PFSK-1 (cell line): ENCODE measurements around the gene ZNF485.

ENCODE experiments used
- FOXP2 ChIP-seq: optimal IDR thresholded peaks from 2 replicates; pipeline ENCODE3; 2011; ENCODE audit warnings: borderline replicate concordance, control low read depth, inconsistent platforms; ENCODE audit not compliant: insufficient read depth; ENCODE audit errors: extremely low read length, extremely low read depth
- POLR2AphosphoS5 ChIP-seq: IDR thresholded peaks from 2 replicates; pipeline ENCODE4 v1.6.1; 2012; ENCODE audit warnings: low read depth, mild to moderate bottlenecking, control low read depth, low read length, moderate library complexity
- REST ChIP-seq, 2 experiments: IDR thresholded peaks; 2 replicates each; pipeline versions ENCODE4 v1.6.1 to v1.8.0; 2011 to 2012; ENCODE audit warnings: low read depth in 2 of 2, low read length in 2 of 2, control low read depth in 1 of 2, inconsistent platforms in 1 of 2, mild to moderate bottlenecking in 1 of 2, moderate library complexity in 1 of 2; ENCODE audit not compliant: insufficient read depth in 1 of 2
- SIN3A ChIP-seq: IDR thresholded peaks from 2 replicates; pipeline ENCODE4 v1.6.1; 2012; ENCODE audit warnings: mild to moderate bottlenecking, low read length, moderate library complexity, borderline replicate concordance; ENCODE audit not compliant: insufficient read depth
- TAF1 ChIP-seq: IDR thresholded peaks from 2 replicates; pipeline ENCODE4 v1.6.1; 2012; ENCODE audit warnings: low read length, control low read depth, borderline replicate concordance; ENCODE audit not compliant: insufficient read depth

The ZNF485 gene

DNA sequence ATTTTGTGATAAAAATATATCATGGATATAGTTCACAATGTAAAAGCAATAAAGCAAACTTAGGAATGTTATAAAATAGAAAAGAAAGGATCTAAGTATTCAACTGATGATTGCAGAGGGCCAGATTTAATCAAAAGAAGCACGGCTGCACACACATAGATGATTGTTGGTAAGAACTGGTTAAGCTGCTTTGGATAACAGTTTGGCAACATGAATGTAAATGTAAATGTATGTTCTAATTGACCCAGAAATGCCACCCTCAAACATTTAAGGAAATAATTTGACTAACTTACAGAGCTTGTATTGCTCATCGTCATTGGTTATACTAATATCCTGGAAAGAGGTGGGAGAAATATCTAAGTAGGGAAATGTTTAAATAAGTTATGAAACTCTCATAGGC lies 13.1 kb downstream of the ZNF485 start:
- TF ChIP-seq POLR2AphosphoS5 (no peak), TAF1 (no peak), FOXP2 (no peak)

DNA sequence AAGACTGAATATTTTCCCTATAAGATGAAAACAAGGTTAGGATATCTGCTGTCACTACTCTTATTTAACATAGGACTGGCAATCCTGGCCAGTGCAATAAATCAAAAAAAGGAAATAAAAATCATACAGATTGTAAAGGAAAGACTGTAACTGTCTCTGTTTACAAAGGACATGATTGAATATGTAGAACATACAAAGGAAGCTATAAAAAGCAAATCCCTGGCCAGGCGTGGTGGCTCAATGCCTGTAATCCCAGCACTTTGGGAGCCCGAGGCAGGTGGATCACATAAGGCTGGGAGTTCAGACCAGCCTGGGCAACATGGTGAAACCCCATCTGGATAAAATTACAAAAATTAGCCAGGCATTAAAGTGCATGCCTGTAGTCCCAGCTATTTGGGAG lies 15.8 kb downstream of the ZNF485 start:
- TF ChIP-seq POLR2AphosphoS5 (no peak), FOXP2 (no peak)

GRCh38 chr10:43623351-43623750 lies 17.1 kb downstream of the ZNF485 start:
- TF ChIP-seq SIN3A = no peak
- no peak for TF ChIP-seq FOXP2
- TF ChIP-seq REST (IDR thresholded peaks at IDR 0.05; ENCODE audit: insufficient read depth in 1 of 2, low read depth in 2 of 2, low read length in 2 of 2) = no peak
- TF ChIP-seq TAF1 = no peak
- TF ChIP-seq POLR2AphosphoS5 = no peak

GRCh38 chr10:43627942-43628341 lies 21.7 kb downstream of the ZNF485 start:
- TF ChIP-seq POLR2AphosphoS5 (no peak), SIN3A (no peak), TAF1 (no peak), REST (IDR thresholded peaks at IDR 0.05; ENCODE audit: insufficient read depth in 1 of 2, low read depth in 2 of 2, low read length in 2 of 2) (no peak), FOXP2 (no peak)

DNA sequence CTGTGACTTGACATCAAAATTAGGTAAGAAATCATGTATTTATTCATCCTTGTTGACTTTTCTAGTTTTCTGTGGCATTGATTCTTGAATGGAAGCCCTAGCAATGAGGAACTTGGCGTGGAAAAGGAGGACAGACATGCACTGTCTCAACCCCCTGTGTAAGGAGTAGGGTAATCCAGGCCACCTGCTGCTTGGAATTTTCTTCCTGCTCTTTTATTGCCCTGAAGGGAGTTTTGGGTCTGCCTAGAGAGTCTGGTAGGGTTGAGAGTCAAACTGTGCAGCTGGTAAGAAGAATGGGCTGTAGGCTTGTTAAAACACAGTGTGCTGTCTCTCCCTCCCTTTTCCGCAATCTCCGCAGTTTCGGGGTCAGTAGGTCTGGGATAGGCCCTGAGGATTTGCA lies 22.7 kb downstream of the ZNF485 start:
- TF ChIP-seq POLR2AphosphoS5 = no peak
- no peak for TF ChIP-seq SIN3A
- TF ChIP-seq TAF1 = no peak
- no peak for TF ChIP-seq FOXP2

- TF ChIP-seq TAF1 (no peak), POLR2AphosphoS5 (no peak), SIN3A (no peak), FOXP2 (no peak), REST (IDR thresholded peaks at IDR 0.05; ENCODE audit: insufficient read depth in 1 of 2, low read depth in 2 of 2, low read length in 2 of 2) (no peak)
Measured at GRCh38 chr10:43640603-43641002, 34.4 kb downstream of the ZNF485 start.

DNA sequence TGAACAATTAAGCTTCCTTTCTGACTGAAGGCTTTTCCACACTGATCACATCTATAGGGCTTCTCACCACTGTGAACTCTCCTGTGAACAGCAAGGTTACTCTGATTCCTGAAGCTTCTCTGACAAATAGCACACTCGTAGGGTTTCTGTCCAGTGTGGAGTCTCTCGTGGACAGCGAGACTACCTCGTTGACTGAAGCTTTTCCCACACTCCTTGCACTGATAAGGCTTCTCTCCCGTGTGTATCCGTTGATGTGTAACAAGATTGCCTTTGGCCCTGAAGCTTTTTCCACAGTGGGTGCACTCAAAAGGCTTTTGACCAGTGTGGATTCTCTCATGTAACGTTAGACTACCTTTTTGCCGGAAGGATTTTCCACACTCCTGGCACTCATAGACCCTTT lies 38.0 kb downstream of the ZNF485 start:
- no peak for TF ChIP-seq SIN3A
- TF ChIP-seq FOXP2 = no peak
- no peak for TF ChIP-seq POLR2AphosphoS5
- TF ChIP-seq REST (IDR thresholded peaks at IDR 0.05; ENCODE audit: insufficient read depth in 1 of 2, low read depth in 2 of 2, low read length in 2 of 2) = no peak
- no peak for TF ChIP-seq TAF1
